HG02943 (cell line): ENCODE results near the gene FAM184A.
"Not testable (repeated sequence)": the region's sequence is repeated elsewhere in the genome, so short reads cannot be mapped to it uniquely, and the experiment has no call there.

Experiments
- ATAC-seq: cut with Tn5 transposase; IDR thresholded peaks from one replicate; pipeline ENCODE4 v1.9.1; 2021; ENCODE audit warnings: mild to moderate bottlenecking, low read depth, moderate library complexity; ENCODE audit not compliant: unreplicated experiment

FAM184A gene

GRCh38 chr6:119078376-119079282, at the start of gene FAM184A:
Gene FAM184A (minus strand): TSS chr6:119078664. CDS start chr6:119078299, 365 bp downstream.
- peak; percentile 49 for ATAC-seq

DNA sequence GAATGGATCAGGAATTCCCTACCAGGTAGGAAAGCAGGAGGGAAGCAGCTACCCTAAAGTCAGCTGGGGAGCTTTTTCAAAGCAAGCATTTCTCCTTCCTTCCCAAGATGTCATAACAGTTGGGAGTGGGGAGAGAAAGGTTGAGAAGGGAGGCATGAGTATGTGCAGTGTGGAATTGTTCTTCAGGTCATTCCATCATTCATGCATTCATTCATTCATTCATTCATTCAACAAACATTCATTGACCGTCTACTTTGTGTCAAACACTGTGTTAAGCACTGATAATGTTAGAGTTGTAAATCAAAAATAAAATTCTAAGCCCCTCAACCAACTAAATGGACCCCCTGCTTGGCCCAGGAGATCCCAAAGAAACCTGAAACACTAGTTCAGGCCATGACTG, 49.2 kb upstream of the FAM184A start:
- no peak for ATAC-seq

- no peak for ATAC-seq
Measured at GRCh38 chr6:119126826-119127225, 48.4 kb upstream of the FAM184A start.

DNA sequence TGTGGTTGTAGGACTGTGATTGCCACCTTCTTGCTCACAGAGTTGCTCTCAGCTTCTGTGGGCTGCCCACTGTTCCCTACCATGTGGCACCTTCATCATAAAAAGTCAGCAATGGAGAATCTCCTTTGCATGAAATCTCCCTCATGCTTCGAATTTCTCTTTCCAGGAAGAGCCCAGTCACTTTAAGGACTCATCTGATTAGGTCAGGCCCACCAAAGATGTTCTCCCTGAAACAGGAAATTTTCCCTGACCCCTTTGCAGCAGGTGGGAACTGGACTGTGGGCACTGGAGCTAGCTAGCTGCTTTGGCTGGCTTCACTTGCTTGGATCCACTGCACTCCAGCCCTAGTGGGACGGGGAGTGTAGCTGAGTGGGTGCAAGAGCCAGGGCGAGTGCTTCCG, 47.7 kb upstream of the FAM184A start:
- no peak for ATAC-seq

DNA sequence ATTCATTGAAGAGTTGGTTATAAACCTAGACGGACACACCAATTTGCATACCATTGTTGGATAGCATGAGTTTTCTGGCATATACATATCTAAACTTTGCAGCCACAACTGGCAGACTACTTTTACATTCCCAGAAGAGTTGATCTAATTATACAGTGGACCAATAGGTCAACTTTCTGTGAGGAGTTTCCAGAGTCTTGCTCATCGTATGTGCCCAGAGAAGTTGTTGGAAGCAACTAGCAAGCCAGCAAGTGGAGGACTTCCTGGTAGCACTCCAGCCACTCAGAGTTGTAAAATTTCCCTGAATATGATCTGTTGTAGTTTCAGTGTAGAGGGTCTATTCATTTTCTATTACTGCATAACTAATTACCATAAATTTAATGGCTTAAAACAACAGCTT, 47.1 kb upstream of the FAM184A start:
- ATAC-seq = no peak

GRCh38 chr6:119124079-119124824, 45.8 kb upstream of the FAM184A start:
- no peak for ATAC-seq

- no peak for ATAC-seq
Measured at GRCh38 chr6:119122336-119122735, 43.9 kb upstream of the FAM184A start.

GRCh38 chr6:119121367-119121766, 42.9 kb upstream of the FAM184A start:
- ATAC-seq = no peak

- ATAC-seq = no peak
Measured at GRCh38 chr6:119119989-119120388, 41.5 kb upstream of the FAM184A start.

GRCh38 chr6:119119062-119119461, 40.6 kb upstream of the FAM184A start:
- not testable (repeated sequence) for ATAC-seq

- ATAC-seq = no peak
Measured at GRCh38 chr6:119116712-119117281, 38.3 kb upstream of the FAM184A start.

- no peak for ATAC-seq
Measured at GRCh38 chr6:119113961-119114360, 35.5 kb upstream of the FAM184A start.

DNA sequence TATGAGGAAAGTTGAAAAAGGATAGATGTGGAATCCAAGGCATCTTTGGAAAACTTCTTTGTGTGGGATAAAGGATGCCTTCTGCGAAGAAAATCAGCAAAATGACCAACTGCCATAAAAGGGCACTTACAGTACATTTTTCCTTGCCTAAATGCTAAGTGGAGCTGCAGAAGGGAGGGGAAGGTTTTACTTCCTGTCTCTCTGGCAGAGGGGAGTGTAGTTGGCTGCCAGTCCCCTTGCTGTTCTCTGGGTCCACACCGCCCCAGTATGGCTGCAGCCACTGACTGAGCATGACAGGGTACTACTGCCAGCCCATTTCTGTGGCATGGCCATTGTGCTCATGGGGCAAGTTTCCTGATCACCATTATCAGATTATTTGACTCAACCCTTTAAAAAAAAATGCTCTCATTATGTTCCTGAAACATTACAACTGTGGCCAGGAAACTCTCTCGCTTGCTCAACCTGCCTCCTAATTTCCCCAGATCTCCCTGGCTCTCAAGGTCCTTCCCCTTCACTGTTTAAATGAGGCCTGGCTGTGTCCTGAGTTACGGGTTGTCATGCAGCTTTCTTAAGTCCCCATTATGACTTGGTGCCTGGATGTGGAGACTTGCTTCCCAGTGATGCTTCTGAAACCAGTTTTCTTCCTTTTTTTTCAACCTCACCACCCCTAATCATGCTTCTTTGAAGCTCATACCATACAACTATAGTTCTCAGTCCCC, 34.5 kb upstream of the FAM184A start:
- no peak for ATAC-seq

- ATAC-seq = peak; percentile 82
Measured at GRCh38 chr6:119110601-119111548, 32.4 kb upstream of the FAM184A start.

GRCh38 chr6:119109654-119110325, 31.3 kb upstream of the FAM184A start:
- ATAC-seq = no peak

DNA sequence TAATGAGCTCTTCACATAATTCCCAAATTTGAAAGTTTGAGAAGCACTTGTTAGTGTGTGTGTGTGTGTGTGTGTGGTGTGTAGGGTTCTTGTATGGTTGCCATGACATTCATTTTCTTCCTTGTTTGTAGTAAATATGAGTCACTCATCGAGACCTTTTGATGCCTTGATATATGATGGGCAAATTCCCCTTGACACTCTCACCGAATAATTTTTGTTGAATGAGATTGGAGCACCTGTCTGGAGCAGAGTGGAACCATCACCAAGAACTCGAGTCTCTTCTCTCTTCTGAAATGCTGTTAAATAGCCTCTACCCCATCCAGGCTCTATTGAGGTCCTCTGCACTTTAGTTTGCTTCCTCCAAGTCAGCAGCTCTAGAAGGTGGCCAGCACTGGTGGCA, 29.6 kb upstream of the FAM184A start:
- no peak for ATAC-seq

DNA sequence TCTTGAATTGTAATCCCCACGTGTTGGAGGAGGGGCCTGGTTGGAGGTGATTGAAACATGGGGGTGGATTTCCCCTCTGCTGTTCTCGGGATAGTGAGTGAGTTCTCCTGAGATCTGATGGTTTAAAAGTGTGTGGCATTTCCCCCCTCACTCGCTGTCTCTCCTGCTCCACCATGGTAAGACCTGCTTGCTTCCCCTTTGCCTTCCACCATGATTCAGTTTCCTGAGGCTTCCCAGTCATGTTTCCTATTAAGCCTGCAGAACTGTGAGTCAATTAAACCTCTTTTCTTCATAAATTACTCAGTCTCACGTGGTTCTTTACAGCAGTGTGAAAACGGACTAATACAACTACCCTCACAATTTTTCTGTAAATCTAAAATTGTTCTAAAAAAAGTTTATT, 26.8 kb upstream of the FAM184A start:
- ATAC-seq = no peak

DNA sequence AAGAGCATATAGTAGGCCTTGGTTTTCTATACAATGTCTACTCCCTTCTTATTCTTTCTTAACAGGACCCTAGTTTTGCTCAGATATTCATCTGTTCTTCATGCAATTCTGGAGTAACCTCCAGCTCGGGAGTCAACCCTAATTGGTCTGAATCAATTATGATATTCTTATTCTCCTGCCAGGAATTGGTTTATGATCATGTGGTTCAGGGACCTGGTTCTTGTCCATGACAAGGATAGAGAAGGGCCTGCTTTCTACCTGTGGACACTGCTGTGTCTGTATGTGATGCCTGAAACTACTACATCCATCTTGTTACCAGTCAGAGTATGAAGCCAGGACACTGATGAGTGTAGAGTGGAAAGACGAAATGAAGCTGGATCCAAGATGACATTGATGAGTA, 24.4 kb upstream of the FAM184A start:
- no peak for ATAC-seq

DNA sequence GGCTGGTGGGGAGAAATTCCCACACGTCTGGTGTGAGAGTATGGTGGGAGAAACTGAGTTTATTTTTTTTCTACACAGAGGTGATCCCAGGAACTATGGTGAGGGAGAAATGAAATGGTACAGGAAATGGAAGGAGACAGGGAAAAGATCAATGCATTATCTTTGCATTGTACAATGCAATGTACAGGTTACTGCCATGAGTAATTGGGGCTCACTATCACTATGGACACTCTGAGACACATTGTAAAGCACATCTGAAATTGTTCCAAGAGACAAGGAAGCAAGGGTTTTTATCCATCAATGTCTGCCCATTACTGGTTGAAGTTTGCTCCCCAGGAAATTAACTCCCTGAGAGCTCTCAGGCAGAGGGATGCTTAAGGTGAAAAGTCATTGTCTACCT, 21.7 kb upstream of the FAM184A start:
- ATAC-seq = no peak
